Fibroblast of the aortic adventitia (primary cell): Measurements from ENCODE around the gene MICAL3. TPM values are rescaled to one million over a fixed set of nuclear protein-coding genes. Genes with fewer than 3 reads are reported as not detected.

Experiments used
- DNase-seq: peaks from one replicate; pipeline ENCODE4 v3.0.0-alpha.2; 2010; ENCODE audit warnings: low read depth
- H3K4me3 ChIP-seq: 2 replicates; pipeline ENCODE4 v1.5.1; 2011; ENCODE audit warnings: low read depth, mild to moderate bottlenecking, control low read depth, low read length, moderate library complexity
- CTCF ChIP-seq: IDR thresholded peaks from 2 replicates; pipeline ENCODE4 v1.5.1; 2011; ENCODE audit warnings: mild to moderate bottlenecking, low read length, control low read depth, inconsistent platforms; ENCODE audit not compliant: insufficient read depth
- total RNA-seq: library from RNA; depleted of rRNA; stranded (reverse); fragments of >200 nt; gene quantifications from 2 replicates; pipeline ENCODE4 v1.2.3, GENCODE V29; 2012; ENCODE audit warnings: low replicate concordance

MICAL3 gene
- total RNA-seq, 1 donor = 18.8 TPM

- no peak overlapping the region for H3K4me3 ChIP-seq
- TF ChIP-seq CTCF = no peak
- no peak for DNase-seq
These were observed 242.2 kb downstream of the MICAL3 start for GRCh38 chr22:17782158-17782557.

- H3K4me3 ChIP-seq = no peak overlapping the region
- TF ChIP-seq CTCF = no peak
- DNase-seq = peak; percentile 93
These were observed 242.9 kb downstream of the MICAL3 start for GRCh38 chr22:17781319-17782031.

- no peak overlapping the region for H3K4me3 ChIP-seq
- TF ChIP-seq CTCF = no peak
- DNase-seq = no peak
These were observed 243.5 kb downstream of the MICAL3 start for GRCh38 chr22:17780741-17781318.

- H3K4me3 ChIP-seq = no peak overlapping the region
- no peak for TF ChIP-seq CTCF
- DNase-seq = no peak
These were observed 244.1 kb downstream of the MICAL3 start for GRCh38 chr22:17780116-17780740.

GRCh38 chr22:17779286-17780115 is 244.9 kb downstream of the MICAL3 start:
- no peak for DNase-seq
- TF ChIP-seq CTCF = no peak
- no peak overlapping the region for H3K4me3 ChIP-seq

GRCh38 chr22:17778412-17778976 is 245.9 kb downstream of the MICAL3 start:
- TF ChIP-seq CTCF = no peak
- DNase-seq = no peak
- H3K4me3 ChIP-seq = no peak overlapping the region
